ENCODE measurements around the gene SLC26A1.
A peak's percentile ranks its signal among the peaks of the same experiment; 100 is the strongest.
"Not testable (repeated sequence)": the region's sequence is repeated elsewhere in the genome, so short reads cannot be mapped to it uniquely, and the experiment has no call there.

Gene SLC26A1

GRCh38 chr4:1003271-1004070 lies 10.3 kb upstream of the SLC26A1 start:
- Histone ChIP-seq H3K4me3 (ENCODE audit: extremely low read depth, insufficient read depth, low read length, poor library complexity, severe bottlenecking) (no peak overlapping the region), H3K9me3 (ENCODE audit: control insufficient read depth, low read length) (no peaks in the 10 kb centered on the region)
- 31 to 32% methylated on average over 58 to 61 of the region's 63 CpGs for WGBS, 2 experiments (ENCODE audit: insufficient coverage in 2 of 2)

GRCh38 chr4:1002631-1003251 lies 9.5 kb upstream of the SLC26A1 start:
- Histone ChIP-seq H3K27ac (ENCODE audit: low read depth, low read length, severe bottlenecking) (no peak overlapping the region), H3K4me3 (ENCODE audit: extremely low read depth, insufficient read depth, low read length, poor library complexity, severe bottlenecking) (no peak overlapping the region), H3K9me3 (ENCODE audit: control insufficient read depth, low read length) (no peaks in the 10 kb centered on the region), H3K4me1 (ENCODE audit: control insufficient read depth, insufficient read depth, low read length, poor library complexity, severe bottlenecking) (no peaks in the 10 kb centered on the region), H3K36me3 (ENCODE audit: control insufficient read depth, insufficient read depth, low read length) (no peaks in the 10 kb centered on the region)
- WGBS, 2 experiments (ENCODE audit: insufficient coverage in 2 of 2), result 5 to 6% methylated on average over 47 to 52 of the region's 75 CpGs

More at GRCh38 chr4:1003271-1004070, 10.3 kb upstream of the SLC26A1 start:
- no peaks in the 10 kb centered on the region for H3K4me1 ChIP-seq (ENCODE audit: control insufficient read depth, insufficient read depth, low read length, poor library complexity, severe bottlenecking)
- no peaks in the 10 kb centered on the region for H3K36me3 ChIP-seq (ENCODE audit: control insufficient read depth, insufficient read depth, low read length)
- H3K27ac ChIP-seq (ENCODE audit: low read depth, low read length, severe bottlenecking), result no peak overlapping the region

GRCh38 chr4:1002131-1002630 lies 9.0 kb upstream of the SLC26A1 start:
- Histone ChIP-seq H3K36me3 (ENCODE audit: control insufficient read depth, insufficient read depth, low read length) (no peaks in the 10 kb centered on the region), H3K9me3 (ENCODE audit: control insufficient read depth, low read length) (no peaks in the 10 kb centered on the region), H3K27ac (ENCODE audit: low read depth, low read length, severe bottlenecking) (no peak overlapping the region), H3K4me1 (ENCODE audit: control insufficient read depth, insufficient read depth, low read length, poor library complexity, severe bottlenecking) (no peaks in the 10 kb centered on the region), H3K4me3 (ENCODE audit: extremely low read depth, insufficient read depth, low read length, poor library complexity, severe bottlenecking) (no peak overlapping the region)
- WGBS, 2 experiments (ENCODE audit: insufficient coverage in 2 of 2), result 8% methylated on average over 43 to 49 of the region's 54 CpGs

DNA sequence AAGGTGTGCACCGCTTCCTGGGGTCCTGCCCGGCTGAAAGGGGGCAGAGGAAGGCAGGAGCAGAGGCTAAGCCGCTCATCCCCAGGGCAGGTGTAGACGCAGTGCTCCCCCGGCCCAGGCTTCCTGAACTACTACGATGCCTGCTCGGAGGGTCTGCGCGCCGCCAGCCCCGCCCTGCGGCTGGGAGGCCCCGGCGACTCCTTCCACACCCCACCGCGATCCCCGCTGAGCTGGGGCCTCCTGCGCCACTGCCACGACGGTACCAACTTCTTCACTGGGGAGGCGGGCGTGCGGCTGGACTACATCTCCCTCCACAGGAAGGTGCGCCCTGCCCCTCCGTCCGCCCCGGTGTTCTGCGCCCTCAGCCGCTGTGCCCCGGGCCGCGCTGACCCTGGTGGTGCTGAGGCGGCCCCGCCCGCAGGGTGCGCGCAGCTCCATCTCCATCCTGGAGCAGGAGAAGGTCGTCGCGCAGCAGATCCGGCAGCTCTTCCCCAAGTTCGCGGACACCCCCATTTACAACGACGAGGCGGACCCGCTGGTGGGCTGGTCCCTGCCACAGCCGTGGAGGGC lies 8.4 kb upstream of the SLC26A1 start:
- Histone ChIP-seq H3K4me3 (ENCODE audit: extremely low read depth, insufficient read depth, low read length, poor library complexity, severe bottlenecking) (no peak overlapping the region), H3K9me3 (ENCODE audit: control insufficient read depth, low read length) (no peaks in the 10 kb centered on the region), H3K36me3 (ENCODE audit: control insufficient read depth, insufficient read depth, low read length) (no peaks in the 10 kb centered on the region), H3K27ac (ENCODE audit: low read depth, low read length, severe bottlenecking) (no peak overlapping the region), H3K4me1 (ENCODE audit: control insufficient read depth, insufficient read depth, low read length, poor library complexity, severe bottlenecking) (no peaks in the 10 kb centered on the region)
- WGBS, 2 experiments (ENCODE audit: insufficient coverage in 2 of 2), result 59 to 62% methylated on average over 35 to 45 of the region's 48 CpGs

- no peaks in the 10 kb centered on the region for H3K4me1 ChIP-seq (ENCODE audit: control insufficient read depth, insufficient read depth, low read length, poor library complexity, severe bottlenecking)
- no peak overlapping the region for H3K4me3 ChIP-seq (ENCODE audit: extremely low read depth, insufficient read depth, low read length, poor library complexity, severe bottlenecking)
- no peaks in the 10 kb centered on the region for H3K36me3 ChIP-seq (ENCODE audit: control insufficient read depth, insufficient read depth, low read length)
- no peak overlapping the region for H3K27ac ChIP-seq (ENCODE audit: low read depth, low read length, severe bottlenecking)
- WGBS, 2 experiments (ENCODE audit: insufficient coverage in 2 of 2), result 94% methylated on average over 6 to 8 of the region's 15 CpGs
- H3K9me3 ChIP-seq (ENCODE audit: control insufficient read depth, low read length), result no peaks in the 10 kb centered on the region
Observed at GRCh38 chr4:1000686-1001260, 7.6 kb upstream of the SLC26A1 start.

GRCh38 chr4:999882-1000425 lies 6.8 kb upstream of the SLC26A1 start:
- H3K4me3 ChIP-seq (ENCODE audit: extremely low read depth, insufficient read depth, low read length, poor library complexity, severe bottlenecking), result no peak overlapping the region
- WGBS, 2 experiments (ENCODE audit: insufficient coverage in 2 of 2), result 77 to 85% methylated on average over 8 to 14 of the region's 18 CpGs
- H3K4me1 ChIP-seq (ENCODE audit: control insufficient read depth, insufficient read depth, low read length, poor library complexity, severe bottlenecking), result no peaks in the 10 kb centered on the region
- H3K9me3 ChIP-seq (ENCODE audit: control insufficient read depth, low read length), result no peaks in the 10 kb centered on the region
- H3K27ac ChIP-seq (ENCODE audit: low read depth, low read length, severe bottlenecking), result no peak overlapping the region
- H3K36me3 ChIP-seq (ENCODE audit: control insufficient read depth, insufficient read depth, low read length), result no peaks in the 10 kb centered on the region

DNA sequence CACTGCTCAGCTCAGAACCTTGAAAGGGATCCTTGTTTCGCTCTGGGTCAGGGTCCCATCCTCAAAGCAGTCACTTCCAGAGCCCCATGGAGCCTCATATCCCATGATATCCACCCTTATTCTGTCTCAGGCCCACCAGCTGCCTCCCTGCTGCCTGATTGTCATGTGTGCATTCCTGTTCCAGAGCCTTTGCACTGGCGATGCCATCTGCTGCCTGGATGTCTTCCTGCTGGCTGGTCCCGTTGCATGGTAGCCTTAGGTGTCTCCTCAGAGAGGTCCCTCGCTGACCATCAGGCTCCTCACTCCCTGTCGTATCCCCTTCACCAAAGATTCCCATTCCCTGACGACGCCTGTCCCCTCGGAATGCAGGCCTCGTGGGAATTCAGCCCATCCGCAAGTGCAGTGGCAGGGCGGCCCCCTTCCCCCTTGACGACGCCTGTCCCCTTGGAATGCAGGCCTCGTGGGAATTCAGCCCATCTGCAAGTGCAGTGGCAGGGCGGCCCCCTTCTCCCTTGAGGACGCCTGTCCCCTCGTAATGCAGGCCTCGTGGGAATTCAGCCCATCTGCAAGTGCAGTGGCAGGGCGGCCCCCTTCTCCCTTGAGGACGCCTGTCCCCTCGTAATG lies 6.1 kb upstream of the SLC26A1 start:
- not testable (repeated sequence) for H3K4me3 ChIP-seq (ENCODE audit: extremely low read depth, insufficient read depth, low read length, poor library complexity, severe bottlenecking); H3K4me1 ChIP-seq (ENCODE audit: control insufficient read depth, insufficient read depth, low read length, poor library complexity, severe bottlenecking); H3K36me3 ChIP-seq (ENCODE audit: control insufficient read depth, insufficient read depth, low read length); H3K9me3 ChIP-seq (ENCODE audit: control insufficient read depth, low read length); H3K27ac ChIP-seq (ENCODE audit: low read depth, low read length, severe bottlenecking)
- WGBS, 2 experiments (ENCODE audit: insufficient coverage in 2 of 2), result 70 to 80% methylated on average over 11 of the region's 21 CpGs

- Histone ChIP-seq H3K4me1 (ENCODE audit: control insufficient read depth, insufficient read depth, low read length, poor library complexity, severe bottlenecking) (no peaks in the 10 kb centered on the region), H3K9me3 (ENCODE audit: control insufficient read depth, low read length) (no peaks in the 10 kb centered on the region), H3K27ac (ENCODE audit: low read depth, low read length, severe bottlenecking) (no peak overlapping the region), H3K36me3 (ENCODE audit: control insufficient read depth, insufficient read depth, low read length) (no peaks in the 10 kb centered on the region), H3K4me3 (ENCODE audit: extremely low read depth, insufficient read depth, low read length, poor library complexity, severe bottlenecking) (no peak overlapping the region)
- WGBS, 2 experiments (ENCODE audit: insufficient coverage in 2 of 2), result 76 to 83% methylated on average over 4 to 11 of the region's 12 CpGs
Observed at GRCh38 chr4:998096-998691, 5.0 kb upstream of the SLC26A1 start.

DNA sequence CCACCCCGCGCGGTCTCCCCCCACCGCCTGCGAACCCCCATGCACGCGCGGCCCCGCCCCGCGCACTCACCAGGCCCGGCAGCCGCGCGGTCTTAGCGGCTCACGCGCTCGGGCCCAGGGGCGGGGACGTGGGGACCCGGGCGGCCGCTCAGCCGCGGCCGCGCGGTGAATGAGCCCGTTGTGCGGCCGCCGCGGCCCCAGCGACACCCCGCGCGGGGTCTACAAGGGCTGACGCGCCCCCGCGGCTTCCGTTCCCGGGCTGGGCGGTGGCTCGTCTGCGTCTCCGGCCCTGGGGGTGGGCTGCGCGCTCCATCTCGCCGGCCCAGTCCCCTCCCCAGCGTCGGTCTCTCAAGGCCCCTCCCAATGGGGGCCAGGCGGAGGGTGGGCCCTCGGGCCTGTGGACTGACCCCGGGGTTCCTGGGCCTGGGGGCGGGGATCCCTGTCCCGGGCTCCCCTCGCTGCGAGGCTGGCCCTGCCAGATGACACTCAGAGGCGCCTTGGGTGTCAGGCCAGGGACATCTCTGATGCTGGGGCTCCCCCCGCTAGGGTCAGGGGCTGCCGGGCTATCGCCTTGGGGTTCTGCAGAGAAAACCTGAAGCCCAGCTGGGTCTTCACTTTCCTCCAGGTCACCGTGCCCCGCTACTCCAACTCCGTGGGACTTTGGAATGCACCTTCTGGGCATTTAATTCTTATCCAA lies 4.3 kb upstream of the SLC26A1 start:
- Histone ChIP-seq H3K4me3 (ENCODE audit: extremely low read depth, insufficient read depth, low read length, poor library complexity, severe bottlenecking) (peak overlapping the region; percentile 14), H3K36me3 (ENCODE audit: control insufficient read depth, insufficient read depth, low read length) (no peaks in the 10 kb centered on the region), H3K9me3 (ENCODE audit: control insufficient read depth, low read length) (no peaks in the 10 kb centered on the region), H3K4me1 (ENCODE audit: control insufficient read depth, insufficient read depth, low read length, poor library complexity, severe bottlenecking) (no peaks in the 10 kb centered on the region), H3K27ac (ENCODE audit: low read depth, low read length, severe bottlenecking) (no peak overlapping the region)
- 6 to 10% methylated on average over 34 to 50 of the region's 68 CpGs for WGBS, 2 experiments (ENCODE audit: insufficient coverage in 2 of 2)

All from mesodermal cell (in vitro differentiated cells).